Psoas muscle (tissue), 8 donors: ENCODE data around the gene AKAP8L. TPM values are rescaled to one million over a fixed set of nuclear protein-coding genes. Genes with fewer than 3 reads are reported as not detected.
A peak's percentile ranks its signal among the peaks of the same experiment; 100 is the strongest.

ENCODE experiments used
- ATAC-seq, 4 donors: fragments of 200-7000 bp; cut with Tn5 transposase; one replicate each; pipeline ENCODE4 v1.9.1; 2020; ENCODE audit warnings: moderate library complexity in 3 of 4, mild to moderate bottlenecking in 2 of 4
- DNase-seq, 2 donors: peaks; one replicate each; pipeline ENCODE4 v3.0.0-alpha.2; 2020
- H3K27ac ChIP-seq: fragments of 200-600 bp; one replicate; pipeline ENCODE4 v1.8.0; 2022
- H3K27me3 ChIP-seq, 3 donors: fragments of 200-600 bp in 1 of 3; one replicate each; pipeline versions ENCODE4 v1.6.1 to v1.8.0; 2013 to 2022; ENCODE audit warnings: low read length in 2 of 3, mild to moderate bottlenecking in 2 of 3, moderate library complexity in 1 of 3; ENCODE audit not compliant: insufficient read depth in 3 of 3
- H3K36me3 ChIP-seq, 2 donors: fragments of 200-600 bp in 1 of 2; one replicate each; pipeline versions ENCODE4 v1.6.1 to v1.8.0; 2013 to 2022; ENCODE audit warnings: low read depth in 1 of 2, mild to moderate bottlenecking in 1 of 2, moderate library complexity in 1 of 2; ENCODE audit not compliant: insufficient read depth in 1 of 2
- H3K4me1 ChIP-seq: fragments of 200-600 bp; one replicate; pipeline ENCODE4 v1.8.0; 2022
- H3K4me3 ChIP-seq: fragments of 200-600 bp; one replicate; pipeline ENCODE4 v1.8.0; 2022; ENCODE audit warnings: mild to moderate bottlenecking
- H3K9me3 ChIP-seq: fragments of 200-600 bp; one replicate; pipeline ENCODE4 v1.8.0; 2022
- CTCF ChIP-seq: fragments of 200-600 bp; IDR thresholded peaks from one replicate; pipeline ENCODE4 v1.8.0; 2022; ENCODE audit warnings: antibody characterized with exemption
- WGBS, 3 donors: extraction: QIAGEN DNeasy Blood & Tissue Kit; methylation state at CpG; one replicate each; pipeline versions ENCODE4 v1.1.6 to v1.1.7; 2013; 5-methylcytosine and 5-hydroxymethylcytosine counted together
- intact Hi-C, 2 donors: fragments of 100-400 bp; cut with DNase I; formaldehyde crosslinking; loops; one replicate each; pipeline versions ENCODE4 v1.11.0 to v1.14.2; 2022
- polyA plus RNA-seq, 3 donors: library from polyadenylated mRNA; stranded (reverse); fragments of 200-250 nt; gene quantifications; one replicate each; pipeline ENCODE4 v1.2.3, GENCODE V29; 2013
- total RNA-seq, 4 donors: library from RNA; stranded (reverse); fragmentation: NEBNext Ultra II Directional in 2 of 4; extraction: Animal tissue kit (Norgen Biotek cat#: 25700) in 2 of 4; gene quantifications; one replicate each; pipeline versions ENCODE4 v1.2.1 to v1.2.4, GENCODE V29; 2021 to 2023
- donor health status: healthy with polysubstance abuse.
- donor health status: DM: no; HTN: no; CAD: no; lungs with moderate emphysema.
- donor health status: Bipolar disorder and iron deficiency.
- donor health status: healthy.
- donor health status: DM: yes; HTN: yes; CAD: no.
- donor health status: DM: no; HTN: no; CAD: no.
- donor health status: DM: no; HTN: no; CAD: no.
- donor health status: DM: yes; HTN: yes; CAD: no.

The AKAP8L gene
- total and polyA plus RNA-seq, 7 donors = 34.6 to 72.9 (median 51.1) TPM

DNA sequence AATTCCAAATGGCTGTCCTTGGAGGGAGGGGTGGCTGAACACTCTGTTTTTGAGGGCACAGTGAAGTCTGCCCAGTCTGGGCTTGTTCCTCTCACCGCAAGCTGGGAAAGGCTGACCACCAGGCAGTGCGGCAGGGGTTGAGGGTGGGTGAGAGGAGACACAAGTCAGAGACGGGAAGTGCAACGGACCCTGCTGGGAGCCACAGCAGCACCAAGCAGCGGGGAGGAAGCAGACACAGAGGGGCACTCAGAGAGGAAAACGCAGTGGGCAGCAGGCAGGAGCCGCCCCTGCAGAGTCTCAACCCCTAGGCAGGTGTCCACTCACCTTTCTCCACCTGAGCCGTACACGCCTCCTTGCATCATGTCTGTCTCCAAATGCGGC is 15.6 kb downstream of the AKAP8L start:
- ATAC-seq (no peak), DNase-seq (no peak)
- intact Hi-C loops = no loop called here
- TF ChIP-seq CTCF = no peak
- no peaks in the 10 kb centered on the region for H3K9me3 ChIP-seq
- peaks cover 14 to 46% of the 10 kb centered on the region in 2 donors for H3K36me3 ChIP-seq
- peaks cover 79% of the 10 kb centered on the region for H3K4me1 ChIP-seq
- no peak overlapping the region for H3K4me3 ChIP-seq
- WGBS, 3 donors = 89 to 93% (median 91%) methylated on average over 10 of the region's 10 CpGs
- no peaks in the 10 kb centered on the region for H3K27me3 ChIP-seq
- H3K27ac ChIP-seq = peak overlapping the region; percentile 77

- Histone ChIP-seq H3K27ac (peak overlapping the region; percentile 77), H3K27me3 (no peaks in the 10 kb centered on the region), H3K4me3 (no peak overlapping the region), H3K36me3 (peaks cover 18 to 52% of the 10 kb centered on the region in 2 donors), H3K4me1 (peaks cover 74% of the 10 kb centered on the region), H3K9me3 (no peaks in the 10 kb centered on the region)
- TF ChIP-seq CTCF = peak; percentile 14
- ATAC-seq (peak; percentile 59 to 84 (median 66)), DNase-seq (peak in 1 of 2 donors; percentile 83)
- intact Hi-C loops = no loop called here
- WGBS, 3 donors = 50 to 65% (median 52%) methylated on average over 15 of the region's 15 CpGs
Measured at GRCh38 chr19:15402411-15403150, 16.2 kb downstream of the AKAP8L start.

DNA sequence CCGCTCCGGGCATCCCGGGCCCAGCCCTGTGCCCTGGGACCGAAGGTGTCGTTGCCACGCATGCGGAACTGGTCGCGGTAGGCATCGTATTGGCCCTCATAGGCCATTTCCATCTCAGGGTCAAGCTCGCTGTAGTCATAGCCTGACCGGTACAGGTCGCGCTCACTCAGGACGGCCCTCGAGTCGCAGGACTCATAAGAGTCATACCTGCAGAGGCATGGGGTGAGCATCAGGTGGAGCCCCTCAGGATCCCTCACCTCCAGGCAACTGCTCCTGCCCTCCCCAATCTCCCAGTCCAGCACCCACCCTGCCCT is 17.4 kb downstream of the AKAP8L start:
- WGBS, 3 donors = 93 to 97% (median 97%) methylated on average over 11 to 17 of the region's 17 CpGs

DNA sequence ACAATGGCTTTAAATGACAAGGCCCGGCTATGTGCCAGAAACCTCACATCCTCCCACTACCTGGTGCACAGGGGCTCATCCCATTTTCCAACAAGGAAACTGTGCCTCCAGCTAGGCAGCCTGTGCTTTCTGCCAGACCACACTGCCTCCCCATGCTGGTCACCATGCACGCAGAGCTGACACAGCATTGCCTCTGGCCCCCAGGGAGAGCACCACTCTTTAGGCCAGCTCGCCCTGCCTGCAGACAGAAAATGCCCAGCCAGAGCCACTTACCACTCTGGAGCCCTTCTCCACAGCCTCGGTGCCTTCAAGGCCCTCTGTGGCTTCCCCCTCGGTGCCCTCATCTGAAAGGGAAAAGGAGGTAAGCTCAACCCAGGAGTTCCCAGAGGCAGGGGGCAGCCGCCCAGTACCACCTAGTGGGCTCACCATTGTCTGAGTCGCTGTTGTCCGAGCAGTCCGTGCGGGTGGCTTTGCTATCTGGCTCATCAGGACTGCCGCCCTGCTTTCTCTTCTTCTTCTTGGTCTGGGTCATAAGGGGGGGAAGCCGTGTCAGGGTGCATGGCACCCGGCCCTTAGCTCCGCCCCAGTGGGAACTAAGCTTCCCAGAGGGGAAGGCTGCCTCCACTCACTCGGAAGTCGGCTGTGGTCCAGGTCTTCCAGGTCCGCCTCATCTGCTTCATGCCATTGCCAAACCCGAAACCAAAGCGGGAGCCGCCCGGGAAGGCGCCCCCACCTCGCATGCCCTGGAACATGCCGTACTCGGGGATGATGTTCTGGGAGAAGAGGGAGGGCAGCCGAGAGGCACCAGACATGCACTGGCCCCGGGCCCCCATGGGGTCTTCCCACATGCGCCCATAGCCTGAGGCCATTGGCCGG is 18.0 kb downstream of the AKAP8L start:
- DNase-seq (peak in 1 of 2 donors; percentile 82), ATAC-seq (peak in 2 of 4 donors; percentile 15 to 37)
- no peak for TF ChIP-seq CTCF
- Histone ChIP-seq H3K27ac (peak overlapping the region; percentile 77), H3K36me3 (peaks cover 30 to 70% of the 10 kb centered on the region in 2 donors), H3K4me1 (peaks cover 63% of the 10 kb centered on the region), H3K27me3 (no peaks in the 10 kb centered on the region), H3K9me3 (no peaks in the 10 kb centered on the region), H3K4me3 (no peak overlapping the region)
- WGBS, 3 donors = 67 to 93% (median 82%) methylated on average over 29 of the region's 29 CpGs
- intact Hi-C loops = loop anchor here in 1 of 2 donors (2.0 kb wide), 1 partner anchor 30 kb away; no protein-coding TSS in a partner anchor

More for the DNA sequence above, 17.4 kb downstream of the AKAP8L start:
- Histone ChIP-seq H3K36me3 (peaks cover 30 to 64% of the 10 kb centered on the region in 2 donors), H3K27ac (peak overlapping the region; percentile 77), H3K4me3 (no peak overlapping the region), H3K4me1 (peaks cover 64% of the 10 kb centered on the region), H3K27me3 (no peaks in the 10 kb centered on the region), H3K9me3 (no peaks in the 10 kb centered on the region)
- ATAC-seq (no peak), DNase-seq (no peak)
- intact Hi-C loops = loop anchor here in 1 of 2 donors (2.0 kb wide), 1 partner anchor 29 kb away; no protein-coding TSS in a partner anchor
- no peak for TF ChIP-seq CTCF
